ENCODE results near the gene LOXL4.

Gene LOXL4

DNA sequence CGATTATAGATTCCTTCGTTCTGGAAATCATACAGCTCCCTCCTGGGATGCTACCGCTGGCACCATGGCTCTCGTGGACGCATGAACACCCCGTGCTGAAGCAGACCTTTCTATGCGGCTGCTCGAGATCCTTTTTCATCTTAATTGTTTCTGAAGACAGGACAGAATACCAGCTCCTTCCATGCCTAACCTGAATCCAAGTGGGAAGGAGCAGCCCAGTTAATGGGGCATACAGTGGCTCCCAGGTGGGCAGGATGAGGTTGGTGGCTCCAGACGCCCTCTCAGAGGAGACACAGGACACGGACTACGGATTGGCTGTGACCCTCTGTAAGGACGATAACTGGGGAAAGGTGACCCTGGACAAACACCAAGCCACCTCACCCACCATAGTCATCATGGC is 18.4 kb upstream of the LOXL4 start:
- H3K4me3 ChIP-seq (ENCODE audit: low read depth, low read length) = no peak overlapping the region
- DNase-seq (ENCODE audit: low read depth) = no peak
- TF ChIP-seq, protein P1, sequence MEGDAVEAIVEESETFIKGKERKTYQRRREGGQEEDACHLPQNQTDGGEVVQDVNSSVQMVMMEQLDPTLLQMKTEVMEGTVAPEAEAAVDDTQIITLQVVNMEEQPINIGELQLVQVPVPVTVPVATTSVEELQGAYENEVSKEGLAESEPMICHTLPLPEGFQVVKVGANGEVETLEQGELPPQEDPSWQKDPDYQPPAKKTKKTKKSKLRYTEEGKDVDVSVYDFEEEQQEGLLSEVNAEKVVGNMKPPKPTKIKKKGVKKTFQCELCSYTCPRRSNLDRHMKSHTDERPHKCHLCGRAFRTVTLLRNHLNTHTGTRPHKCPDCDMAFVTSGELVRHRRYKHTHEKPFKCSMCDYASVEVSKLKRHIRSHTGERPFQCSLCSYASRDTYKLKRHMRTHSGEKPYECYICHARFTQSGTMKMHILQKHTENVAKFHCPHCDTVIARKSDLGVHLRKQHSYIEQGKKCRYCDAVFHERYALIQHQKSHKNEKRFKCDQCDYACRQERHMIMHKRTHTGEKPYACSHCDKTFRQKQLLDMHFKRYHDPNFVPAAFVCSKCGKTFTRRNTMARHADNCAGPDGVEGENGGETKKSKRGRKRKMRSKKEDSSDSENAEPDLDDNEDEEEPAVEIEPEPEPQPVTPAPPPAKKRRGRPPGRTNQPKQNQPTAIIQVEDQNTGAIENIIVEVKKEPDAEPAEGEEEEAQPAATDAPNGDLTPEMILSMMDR (IDR thresholded peaks at IDR 0.05; ENCODE audit: low read depth, low read length, missing control alignments) = no peak

DNA sequence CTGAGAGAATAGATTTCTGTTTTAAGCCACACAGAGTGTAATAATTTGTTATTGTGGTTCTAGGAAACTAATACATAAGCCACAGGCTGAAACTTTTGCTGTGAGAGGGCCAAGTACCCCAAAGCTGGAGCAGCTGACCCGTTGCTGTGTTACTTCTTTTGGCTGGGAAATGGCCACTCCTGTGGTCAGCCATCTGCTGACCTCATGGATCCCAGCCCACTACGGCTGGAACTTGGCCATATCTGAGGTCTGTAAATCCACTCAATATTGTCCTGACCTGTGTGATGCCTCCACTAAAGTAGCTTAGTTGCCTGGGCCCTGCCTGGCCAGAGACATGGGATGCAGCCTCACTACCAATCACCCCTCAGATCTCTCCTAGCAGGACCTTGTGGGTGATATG is 17.4 kb upstream of the LOXL4 start:
- TF ChIP-seq, protein P1 (IDR thresholded peaks at IDR 0.05; ENCODE audit: low read depth, low read length, missing control alignments) = no peak
- DNase-seq (ENCODE audit: low read depth) = no peak
- no peak overlapping the region for H3K4me3 ChIP-seq (ENCODE audit: low read depth, low read length)

DNA sequence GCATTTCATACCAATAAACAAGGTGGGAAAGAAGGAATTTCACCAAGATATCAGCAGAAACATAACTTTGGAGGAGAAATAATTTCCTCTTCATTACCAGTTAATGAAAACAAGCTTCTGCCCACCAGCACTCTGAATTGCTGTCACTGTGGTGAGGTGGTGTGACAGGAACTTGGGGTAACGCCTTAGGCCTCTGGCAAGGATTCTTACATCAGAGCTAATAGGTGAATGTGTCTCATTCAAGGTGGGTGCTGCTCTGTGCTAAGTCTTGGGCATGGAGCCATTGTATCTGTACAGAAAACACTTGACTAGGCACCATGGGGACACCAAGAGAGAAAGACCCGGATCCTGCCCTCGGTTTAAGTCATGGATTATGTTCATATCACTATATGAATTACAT is 8.3 kb upstream of the LOXL4 start:
- TF ChIP-seq, protein P1 (IDR thresholded peaks at IDR 0.05; ENCODE audit: low read depth, low read length, missing control alignments) = no peak
- no peak for DNase-seq (ENCODE audit: low read depth)
- H3K4me3 ChIP-seq (ENCODE audit: low read depth, low read length) = no peak overlapping the region

DNA sequence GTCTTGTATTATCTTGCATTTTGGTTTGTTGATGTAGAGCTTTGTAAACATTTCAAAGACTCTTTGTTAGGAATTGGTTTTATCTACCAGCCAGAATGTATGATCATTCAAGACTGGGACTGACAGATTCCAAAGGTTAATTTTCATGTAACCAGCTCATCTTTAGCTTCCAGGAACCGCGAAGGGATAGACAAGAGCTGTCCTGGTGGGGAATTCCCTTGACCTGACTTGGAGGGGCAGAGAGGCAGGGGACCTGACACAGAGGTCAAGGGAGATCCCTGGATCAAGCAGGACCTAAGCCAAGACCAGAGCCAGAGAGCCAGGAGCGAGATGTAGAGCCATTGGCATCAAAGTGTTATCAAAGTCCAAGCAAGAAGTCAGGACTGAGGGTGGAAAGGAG is 6.6 kb upstream of the LOXL4 start:
- TF ChIP-seq, protein P1 (IDR thresholded peaks at IDR 0.05; ENCODE audit: low read depth, low read length, missing control alignments) = no peak
- DNase-seq (ENCODE audit: low read depth) = no peak
- H3K4me3 ChIP-seq (ENCODE audit: low read depth, low read length) = no peak overlapping the region

DNA sequence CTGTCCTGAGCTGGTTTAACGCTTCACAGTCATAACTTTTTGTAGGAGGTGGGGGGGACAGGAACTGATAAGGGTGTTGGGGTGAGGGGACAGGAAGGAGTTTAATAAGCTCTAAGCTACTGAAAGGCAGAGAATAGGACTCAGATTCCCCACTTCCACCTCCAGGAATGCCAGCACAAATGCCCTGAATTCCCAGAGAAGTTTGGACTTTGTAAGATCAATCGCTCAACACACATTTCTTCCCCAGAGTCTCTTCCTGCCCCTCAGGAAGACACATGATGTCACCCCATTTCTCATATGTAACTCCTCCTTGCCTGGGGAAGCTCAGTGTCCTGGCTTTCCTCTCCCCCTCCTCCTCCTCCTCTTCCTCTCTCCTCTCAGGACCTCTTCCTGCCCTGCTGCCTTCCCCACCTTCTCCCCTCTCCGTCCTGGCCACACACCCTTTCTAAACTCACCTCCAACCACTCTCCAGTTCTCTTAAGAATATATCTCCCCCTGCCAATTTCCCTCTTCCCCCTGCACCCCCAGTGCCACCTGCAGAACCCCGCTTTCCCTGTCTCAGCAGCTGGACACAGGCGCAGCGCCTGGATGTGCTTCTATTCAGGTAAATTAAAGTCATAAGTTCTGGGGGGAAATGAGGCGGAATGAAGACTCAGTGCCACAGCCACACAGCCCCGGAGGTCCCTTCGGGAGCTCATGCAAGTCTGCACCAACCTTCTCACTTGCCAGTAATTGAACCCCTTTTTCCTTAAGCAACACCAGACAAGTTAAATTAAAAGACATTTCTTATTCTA is 5.3 kb upstream of the LOXL4 start:
- TF ChIP-seq, protein P1 (IDR thresholded peaks at IDR 0.05; ENCODE audit: low read depth, low read length, missing control alignments) = no peak
- DNase-seq (ENCODE audit: low read depth) = no peak
- H3K4me3 ChIP-seq (ENCODE audit: low read depth, low read length) = no peak overlapping the region

DNA sequence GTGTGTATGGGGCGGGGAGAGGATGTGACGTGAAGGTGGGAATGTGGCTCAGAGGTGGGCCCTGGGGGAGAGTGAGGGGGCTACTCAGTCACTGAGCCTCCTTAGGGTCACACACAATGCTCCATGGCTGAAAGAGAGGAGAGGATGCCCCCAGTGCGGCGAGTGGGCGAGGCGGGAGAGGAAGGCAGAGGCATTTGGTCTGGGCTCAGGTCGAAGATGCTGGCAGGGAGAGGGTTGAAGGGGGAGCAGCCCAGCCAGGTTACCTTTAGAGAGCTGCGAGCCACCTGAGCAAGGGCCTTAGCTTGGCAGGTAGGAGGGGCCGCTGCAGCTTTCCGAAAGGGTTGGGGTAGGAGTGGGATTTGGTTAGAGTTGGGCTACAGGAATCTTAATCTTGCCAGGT is 4.7 kb upstream of the LOXL4 start:
- TF ChIP-seq, protein P1 (IDR thresholded peaks at IDR 0.05; ENCODE audit: low read depth, low read length, missing control alignments) = no peak
- H3K4me3 ChIP-seq (ENCODE audit: low read depth, low read length) = no peak overlapping the region
- no peak for DNase-seq (ENCODE audit: low read depth)

DNA sequence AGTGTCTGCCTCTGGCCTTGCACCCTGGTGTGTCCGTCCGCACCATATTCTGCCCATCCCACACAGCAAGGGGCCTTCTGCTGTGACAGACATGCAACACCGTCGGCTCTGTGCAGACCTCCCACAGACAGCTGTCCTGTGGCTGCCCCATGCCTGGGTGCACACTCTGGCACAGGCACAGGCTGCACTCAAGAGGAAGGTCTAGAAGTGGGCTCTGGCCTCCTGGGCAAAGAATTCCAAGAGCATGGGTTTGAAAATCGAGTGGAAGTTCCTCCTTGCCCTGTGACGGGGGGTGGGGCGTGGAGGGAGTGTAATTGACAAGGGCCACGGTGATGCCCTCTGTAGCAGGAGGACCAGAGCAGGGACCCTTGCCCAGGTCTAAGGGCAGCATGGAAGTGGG is 4.3 kb upstream of the LOXL4 start:
- H3K4me3 ChIP-seq (ENCODE audit: low read depth, low read length) = no peak overlapping the region
- TF ChIP-seq, protein P1 (IDR thresholded peaks at IDR 0.05; ENCODE audit: low read depth, low read length, missing control alignments) = no peak
- no peak for DNase-seq (ENCODE audit: low read depth)
